OCI-LY3 (cell line): ENCODE data around the gene PINLYP.

ENCODE experiments used
- H2AFZ ChIP-seq: fragments of 200-600, 300-600 bp; shearing (Covaris generic); 2 replicates; pipeline ENCODE4 v1.6.0; 2014; ENCODE audit warnings: antibody characterized with exemption, low read depth, low read length
- H3K27ac ChIP-seq: fragments of 200-600, 300-600 bp; sonication (generic); 2 replicates; pipeline ENCODE4 v1.5.1; 2014; ENCODE audit warnings: mild to moderate bottlenecking, low read length, moderate library complexity, mixed read lengths
- H3K27me3 ChIP-seq: fragments of 200-600, 300-600 bp; sonication (generic); 2 replicates; pipeline ENCODE4 v1.6.1; 2014; ENCODE audit warnings: low read depth, low read length, mixed read lengths
- H3K36me3 ChIP-seq: fragments of 200-600, 300-600 bp; sonication (generic); replicated peaks from 2 replicates; pipeline ENCODE3; 2014; ENCODE audit warnings: low read depth, low read length, mixed read lengths
- H3K4me1 ChIP-seq: fragments of 300-600, 200-600 bp; sonication (generic); 2 replicates; pipeline ENCODE4 v1.6.1; 2014; ENCODE audit warnings: low read length, mixed read lengths
- H3K4me2 ChIP-seq: fragments of 200-600, 300-600 bp; sonication (generic); 2 replicates; pipeline ENCODE4 v1.6.1; 2014; ENCODE audit warnings: low read length, mixed read lengths
- H3K4me3 ChIP-seq: fragments of 300-600, 200-600 bp; sonication (generic); 2 replicates; pipeline ENCODE4 v1.5.1; 2014; ENCODE audit warnings: antibody characterized with exemption, mild to moderate bottlenecking, low read length, moderate library complexity
- H3K79me2 ChIP-seq: fragments of 300-600, 200-600 bp; shearing (Covaris generic); 2 replicates; pipeline ENCODE4 v1.6.1; 2014; ENCODE audit warnings: mild to moderate bottlenecking, low read length, mixed read lengths
- H3K9ac ChIP-seq: fragments of 300-600, 200-600 bp; shearing (Covaris generic); 2 replicates; pipeline ENCODE4 v1.6.0; 2014; ENCODE audit warnings: mild to moderate bottlenecking, low read length, moderate library complexity
- H3K9me3 ChIP-seq: fragments of 200-600, 300-600 bp; shearing (Covaris generic); 2 replicates; pipeline ENCODE4 v1.6.1; 2014; ENCODE audit warnings: low read length, mixed read lengths; ENCODE audit not compliant: insufficient read depth
- H4K20me1 ChIP-seq: fragments of 200-600, 300-600 bp; sonication (generic); 2 replicates; pipeline ENCODE4 v1.6.1; 2016; ENCODE audit warnings: low read length, mixed read lengths; ENCODE audit not compliant: insufficient read depth
- CTCF ChIP-seq: fragments of 200-600, 300-600 bp; sonication (generic); IDR thresholded peaks from 2 replicates; pipeline ENCODE4 v1.5.1; 2014; ENCODE audit warnings: antibody characterized with exemption, low read length, low read depth
- EZH2phosphoT487 ChIP-seq: fragments of 200-600 bp; shearing (Covaris generic); IDR thresholded peaks from 2 replicates; pipeline ENCODE4 v1.6.1; 2018; ENCODE audit warnings: antibody characterized with exemption, mixed run types, low read depth

Gene PINLYP

GRCh38 chr19:43605875-43606568, 30.4 kb downstream of the PINLYP start:
- no peaks in the 10 kb centered on the region for H3K27me3 ChIP-seq
- TF ChIP-seq EZH2phosphoT487 (no peak), CTCF (no peak)
- H3K4me3 ChIP-seq = no peak overlapping the region
- H2AFZ ChIP-seq = no peak overlapping the region
- no peaks in the 10 kb centered on the region for H3K4me1 ChIP-seq
- no peaks in the 10 kb centered on the region for H4K20me1 ChIP-seq
- H3K9ac ChIP-seq = no peak overlapping the region
- H3K79me2 ChIP-seq = no peaks in the 10 kb centered on the region
- H3K36me3 ChIP-seq = peaks cover 11% of the 10 kb centered on the region
- H3K4me2 ChIP-seq = no peak overlapping the region
- no peak overlapping the region for H3K27ac ChIP-seq
- H3K9me3 ChIP-seq = no peaks in the 10 kb centered on the region

DNA sequence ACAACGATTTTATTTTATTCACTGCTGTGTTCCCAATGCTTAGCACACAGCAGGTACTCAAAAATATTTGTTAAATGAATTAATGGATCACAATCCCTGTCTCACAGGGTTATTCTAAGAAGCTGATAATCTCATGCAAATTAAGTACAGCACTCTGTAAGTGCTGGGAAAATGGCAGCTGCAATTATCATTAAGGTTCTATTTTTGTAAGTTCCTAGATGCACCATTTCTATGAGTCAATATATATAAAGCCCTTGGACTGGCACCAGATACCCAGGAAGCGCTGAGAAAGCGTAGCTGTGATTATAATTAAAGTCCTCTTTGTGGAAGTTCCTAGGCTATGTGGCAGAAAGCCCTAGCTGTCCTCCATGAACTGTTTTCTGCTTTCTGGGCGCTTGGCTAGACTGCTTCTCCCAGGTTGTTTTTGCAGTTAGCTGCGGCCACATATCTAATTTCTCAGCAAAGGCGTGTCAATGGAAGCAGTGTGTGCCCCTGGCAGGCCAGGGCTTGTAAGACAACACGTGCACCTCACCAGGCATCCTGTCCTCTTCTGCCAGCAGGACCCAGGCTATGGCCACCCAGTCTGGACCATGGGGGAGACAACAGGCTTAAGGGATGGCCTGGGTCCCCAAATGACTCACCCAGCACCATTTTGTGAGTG, 31.1 kb downstream of the PINLYP start:
- Histone ChIP-seq H3K36me3 (peaks cover 5% of the 10 kb centered on the region), H3K4me3 (no peak overlapping the region), H3K9ac (no peak overlapping the region), H3K27ac (no peak overlapping the region), H3K4me2 (no peak overlapping the region), H3K79me2 (no peaks in the 10 kb centered on the region), H3K9me3 (no peaks in the 10 kb centered on the region), H3K4me1 (no peaks in the 10 kb centered on the region), H4K20me1 (no peaks in the 10 kb centered on the region), H3K27me3 (no peaks in the 10 kb centered on the region), H2AFZ (no peak overlapping the region)
- no peak for TF ChIP-seq EZH2phosphoT487
- TF ChIP-seq CTCF = no peak

DNA sequence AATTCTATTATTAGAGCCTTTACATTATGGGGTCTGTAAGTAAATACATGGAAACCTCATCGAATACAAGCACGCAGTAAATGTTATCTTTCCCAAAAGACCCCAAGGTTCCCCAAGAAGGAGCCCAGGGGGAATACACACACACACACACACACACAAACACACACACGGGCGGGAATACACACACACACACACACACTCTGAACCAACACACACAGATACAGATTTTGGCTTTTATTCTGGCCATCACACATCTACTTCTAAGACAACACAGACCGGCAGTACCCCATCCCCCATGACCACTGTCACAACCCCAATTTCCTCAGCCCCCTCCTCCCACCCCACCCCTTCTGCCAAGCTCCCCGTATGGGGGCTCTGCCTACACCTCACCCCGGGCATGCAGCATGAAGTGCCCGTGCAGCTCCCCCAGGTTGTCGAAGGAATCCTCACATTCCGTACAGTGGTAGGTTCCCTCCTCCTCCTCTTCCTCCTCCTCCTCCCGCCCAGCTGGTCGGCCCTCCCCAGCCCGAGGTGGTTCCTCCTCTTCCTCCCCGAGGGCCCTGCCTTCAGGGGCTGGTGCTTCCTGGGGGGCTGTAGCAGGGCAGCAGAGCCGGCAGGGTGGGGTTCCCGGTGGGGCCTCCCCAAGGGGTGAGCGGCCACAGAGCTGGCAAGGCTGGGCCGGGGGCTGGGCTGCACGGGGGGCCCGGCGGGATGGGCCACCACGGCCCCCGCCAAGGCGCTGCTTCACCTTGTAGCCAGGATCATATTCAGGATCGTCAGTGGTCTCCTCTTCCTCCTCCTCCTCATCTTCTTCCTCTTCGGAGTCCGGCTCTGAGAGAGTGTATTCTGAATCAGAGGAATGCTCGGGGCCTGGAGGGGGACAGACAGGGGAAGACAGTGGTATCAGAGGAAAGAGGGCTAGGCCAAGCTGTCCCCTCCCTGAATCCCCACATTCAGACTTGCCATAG, 31.9 kb downstream of the PINLYP start:
- H4K20me1 ChIP-seq = no peaks in the 10 kb centered on the region
- no peaks in the 10 kb centered on the region for H3K4me1 ChIP-seq
- no peak overlapping the region for H3K9ac ChIP-seq
- H3K27me3 ChIP-seq = no peaks in the 10 kb centered on the region
- no peaks in the 10 kb centered on the region for H3K79me2 ChIP-seq
- H3K27ac ChIP-seq = no peak overlapping the region
- no peaks in the 10 kb centered on the region for H3K9me3 ChIP-seq
- peaks cover 9% of the 10 kb centered on the region for H3K36me3 ChIP-seq
- no peak overlapping the region for H2AFZ ChIP-seq
- H3K4me2 ChIP-seq = no peak overlapping the region
- TF ChIP-seq EZH2phosphoT487 = no peak
- TF ChIP-seq CTCF = no peak
- no peak overlapping the region for H3K4me3 ChIP-seq

GRCh38 chr19:43609872-43610271, 34.3 kb downstream of the PINLYP start:
- H3K4me3 ChIP-seq = no peak overlapping the region
- H2AFZ ChIP-seq = no peak overlapping the region
- no peak overlapping the region for H3K9ac ChIP-seq
- no peaks in the 10 kb centered on the region for H3K79me2 ChIP-seq
- no peaks in the 10 kb centered on the region for H3K27me3 ChIP-seq
- H3K36me3 ChIP-seq = peaks cover 14% of the 10 kb centered on the region
- TF ChIP-seq EZH2phosphoT487 (no peak), CTCF (no peak)
- H3K4me1 ChIP-seq = no peaks in the 10 kb centered on the region
- H4K20me1 ChIP-seq = no peaks in the 10 kb centered on the region
- no peak overlapping the region for H3K27ac ChIP-seq
- no peak overlapping the region for H3K4me2 ChIP-seq
- H3K9me3 ChIP-seq = no peaks in the 10 kb centered on the region
